A673 (cell line): ENCODE measurements around the gene SLC4A1. TPM values are rescaled to one million over a fixed set of nuclear protein-coding genes. Genes with fewer than 3 reads are reported as not detected.

Experiments used
- BruUV-seq: library from RNA; stranded (reverse); fragments of 400-500 nt; replicated peaks from 2 replicates; lab custom pipeline; 2021; lab: Mats Ljungman, UMichigan
- CTCF ChIA-PET: fragments of 300-600 bp; sonication (Branson Sonifier 250); formaldehyde crosslinking; loops from one replicate; lab custom pipeline; 2022; ENCODE audit warnings: antibody characterized with exemption; lab: Charles Lee
- POLR2A ChIA-PET: fragments of 300-600 bp; sonication (Branson Sonifier 250); formaldehyde crosslinking; loops from one replicate; lab custom pipeline; 2022; ENCODE audit warnings: antibody characterized with exemption; ENCODE audit not compliant: low non-redundant PET; lab: Charles Lee
- DNase-seq: peaks from one replicate; pipeline ENCODE4 v3.0.0-alpha.2; 2015; ENCODE audit warnings: low spot score
- H3K27ac ChIP-seq: fragments of 200-600 bp; sonication (generic); 2 replicates; pipeline ENCODE4 v1.5.1; 2016; ENCODE audit warnings: mixed run types, low read depth, mild to moderate bottlenecking, mixed read lengths, antibody characterized with exemption, low read length; ENCODE audit not compliant: poor library complexity, severe bottlenecking
- H3K27me3 ChIP-seq: fragments of 200-600 bp; sonication (generic); replicated peaks from 2 replicates; pipeline ENCODE4 v1.6.1; 2017; ENCODE audit warnings: mixed run types, low read depth, mild to moderate bottlenecking, mixed read lengths, antibody characterized with exemption, low read length; ENCODE audit not compliant: insufficient read depth, poor library complexity
- H3K36me3 ChIP-seq: fragments of 200-600 bp; sonication (generic); 2 replicates; pipeline ENCODE4 v1.6.1; 2016; ENCODE audit warnings: mixed run types, mild to moderate bottlenecking, mixed read lengths, antibody characterized with exemption, low read length; ENCODE audit not compliant: insufficient read depth, poor library complexity, severe bottlenecking
- H3K4me1 ChIP-seq: fragments of 200-600 bp; sonication (generic); 2 replicates; pipeline ENCODE4 v1.6.1; 2017; ENCODE audit warnings: mixed run types, mild to moderate bottlenecking, mixed read lengths, antibody characterized with exemption, low read length; ENCODE audit not compliant: insufficient read depth, poor library complexity, severe bottlenecking
- H3K4me3 ChIP-seq: fragments of 200-600 bp; sonication (generic); 2 replicates; pipeline ENCODE4 v1.5.1; 2016; ENCODE audit warnings: low read depth, mixed run types, mild to moderate bottlenecking, mixed read lengths, low read length; ENCODE audit not compliant: poor library complexity, severe bottlenecking
- H3K9me3 ChIP-seq: fragments of 200-600 bp; sonication (generic); 2 replicates; pipeline ENCODE4 v1.6.1; 2016; ENCODE audit warnings: mixed run types, low read depth, mild to moderate bottlenecking, mixed read lengths, antibody characterized with exemption, low read length; ENCODE audit not compliant: poor library complexity, severe bottlenecking
- EZH2 ChIP-seq: fragments of 200-600 bp; sonication (generic); IDR thresholded peaks from 2 replicates; pipeline ENCODE4 v1.6.1; 2017; ENCODE audit warnings: borderline replicate concordance, low read depth, mild to moderate bottlenecking, mixed read lengths, antibody characterized with exemption, low read length; ENCODE audit not compliant: poor library complexity, severe bottlenecking
- intact Hi-C: fragments of 100-400 bp; cut with micrococcal nuclease; formaldehyde crosslinking; loops from one replicate; pipeline ENCODE4 v1.10.0; 2022; ENCODE audit not compliant: unreplicated experiment
- total RNA-seq: library from RNA; stranded (reverse); gene quantifications from 2 replicates; pipeline ENCODE4 v1.2.3, GENCODE V29; 2021
- TF ChIP-seq, protein P1 (sequence below): fragments of 300-800, 200-600 bp; sonication (generic); conservative IDR thresholded peaks from 2 replicates; pipeline ENCODE4 v1.5.1; 2017; ENCODE audit warnings: low read depth, mild to moderate bottlenecking, antibody characterized with exemption, low read length, moderate library complexity, mixed read lengths

SLC4A1 gene
- total RNA-seq, 1 experiment from 2014 or later: not detected

DNA sequence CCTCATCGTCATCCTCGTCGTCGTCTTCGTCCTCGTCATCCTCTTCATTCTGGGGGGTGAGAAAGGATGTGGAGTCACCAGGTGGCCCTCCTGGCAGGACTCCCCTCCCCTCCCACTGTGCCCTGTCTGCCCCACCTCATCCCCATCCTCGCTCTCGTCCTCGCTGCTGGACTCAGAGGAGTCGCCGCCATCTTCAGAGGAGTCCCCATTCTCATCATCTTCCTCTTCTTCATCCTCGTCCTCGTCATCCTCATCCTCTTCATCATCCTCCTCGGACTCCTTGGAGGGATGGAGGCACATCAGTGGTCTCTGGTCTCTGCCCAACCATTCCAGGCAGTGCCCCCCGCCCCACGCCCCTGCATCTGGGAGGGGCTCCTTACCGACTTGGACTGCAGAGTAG is 60.6 kb downstream of the SLC4A1 start:
- DNase-seq: no peak
- no peaks in the 10 kb centered on the region for H3K27me3 ChIP-seq
- ChIA-PET POLR2A (no interaction called here), CTCF (no interaction called here)
- H3K36me3 ChIP-seq: peaks cover 40% of the 10 kb centered on the region
- no peak overlapping the region for H3K27ac ChIP-seq
- H3K9me3 ChIP-seq: no peaks in the 10 kb centered on the region
- no peaks in the 10 kb centered on the region for H3K4me1 ChIP-seq
- TF ChIP-seq, protein P1, sequence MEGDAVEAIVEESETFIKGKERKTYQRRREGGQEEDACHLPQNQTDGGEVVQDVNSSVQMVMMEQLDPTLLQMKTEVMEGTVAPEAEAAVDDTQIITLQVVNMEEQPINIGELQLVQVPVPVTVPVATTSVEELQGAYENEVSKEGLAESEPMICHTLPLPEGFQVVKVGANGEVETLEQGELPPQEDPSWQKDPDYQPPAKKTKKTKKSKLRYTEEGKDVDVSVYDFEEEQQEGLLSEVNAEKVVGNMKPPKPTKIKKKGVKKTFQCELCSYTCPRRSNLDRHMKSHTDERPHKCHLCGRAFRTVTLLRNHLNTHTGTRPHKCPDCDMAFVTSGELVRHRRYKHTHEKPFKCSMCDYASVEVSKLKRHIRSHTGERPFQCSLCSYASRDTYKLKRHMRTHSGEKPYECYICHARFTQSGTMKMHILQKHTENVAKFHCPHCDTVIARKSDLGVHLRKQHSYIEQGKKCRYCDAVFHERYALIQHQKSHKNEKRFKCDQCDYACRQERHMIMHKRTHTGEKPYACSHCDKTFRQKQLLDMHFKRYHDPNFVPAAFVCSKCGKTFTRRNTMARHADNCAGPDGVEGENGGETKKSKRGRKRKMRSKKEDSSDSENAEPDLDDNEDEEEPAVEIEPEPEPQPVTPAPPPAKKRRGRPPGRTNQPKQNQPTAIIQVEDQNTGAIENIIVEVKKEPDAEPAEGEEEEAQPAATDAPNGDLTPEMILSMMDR: no peak
- TF ChIP-seq EZH2: no peak
- no TSS peak for BruUV-seq
- intact Hi-C loops: no loop called here
- H3K4me3 ChIP-seq: no peak overlapping the region

DNA sequence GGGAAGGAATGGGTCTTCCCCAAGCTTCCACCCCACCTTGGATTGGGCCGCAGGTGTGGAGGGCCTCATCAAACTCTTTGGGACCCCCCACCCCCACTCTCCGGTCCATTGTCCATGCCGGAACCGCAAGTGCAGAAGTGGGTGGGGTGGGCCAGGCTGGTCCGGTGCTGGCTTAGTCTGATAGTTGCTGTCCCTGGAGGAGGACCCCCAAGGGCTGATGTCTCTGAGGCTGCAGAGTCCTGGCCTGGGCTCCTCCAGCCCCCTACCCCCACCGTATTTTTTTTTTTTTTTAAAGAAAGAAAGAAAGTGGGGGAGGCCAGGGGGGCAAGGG is 61.1 kb downstream of the SLC4A1 start:
- ChIA-PET POLR2A (no interaction called here), CTCF (no interaction called here)
- Histone ChIP-seq H3K36me3 (peaks cover 40% of the 10 kb centered on the region), H3K9me3 (no peaks in the 10 kb centered on the region), H3K27me3 (no peaks in the 10 kb centered on the region), H3K4me1 (no peaks in the 10 kb centered on the region), H3K4me3 (no peak overlapping the region), H3K27ac (no peak overlapping the region)
- DNase-seq: no peak
- BruUV-seq: no TSS peak
- intact Hi-C loops: no loop called here
- TF ChIP-seq EZH2: no peak
- TF ChIP-seq, protein P1: no peak

DNA sequence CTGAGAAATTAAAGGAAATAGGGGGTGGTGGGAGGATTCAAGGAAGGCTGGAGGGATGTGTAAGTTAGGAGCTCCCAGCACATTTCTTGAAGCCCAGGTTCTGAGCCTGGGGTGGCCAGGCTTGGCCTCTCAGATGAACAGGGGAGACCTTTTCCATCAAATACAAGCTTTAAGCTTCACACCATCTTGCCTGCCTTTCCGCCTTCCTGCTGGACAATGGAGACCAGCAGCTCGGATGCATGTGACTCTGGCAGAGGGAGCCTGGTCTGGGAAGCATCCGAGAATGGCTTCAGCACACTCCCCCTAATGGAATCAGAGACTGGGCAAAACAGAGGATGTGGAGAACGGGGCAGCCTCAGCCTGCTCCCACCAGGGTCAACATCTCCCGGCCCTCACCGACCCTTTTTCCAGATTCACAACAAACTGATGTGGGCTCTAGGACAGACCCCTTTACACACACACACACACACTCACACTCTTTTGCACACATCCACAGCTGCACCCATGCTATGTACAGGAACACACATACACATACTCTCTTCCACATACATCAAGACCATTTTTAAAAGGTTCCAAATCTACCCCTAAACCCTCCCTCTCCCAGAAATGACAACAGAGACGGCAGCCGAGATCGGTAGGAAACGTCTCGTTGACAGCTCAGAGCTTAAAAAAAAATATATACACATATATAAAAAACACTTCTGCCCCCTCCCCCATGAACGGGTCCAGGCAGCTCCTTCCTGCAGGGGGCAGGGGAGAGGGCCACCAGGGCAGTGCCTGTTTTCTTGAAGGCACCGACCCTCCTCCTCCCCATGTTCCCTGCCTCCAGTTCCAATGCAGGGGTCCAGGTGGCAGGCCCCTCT is 61.7 kb downstream of the SLC4A1 start:
- POLR2A ChIA-PET: interaction anchor here (0.7 kb wide), 1 partner anchor 114 kb away, joined by 3 read pairs; no protein-coding TSS in a partner anchor
- intact Hi-C loops: no loop called here

More for the DNA sequence above, 61.7 kb downstream of the SLC4A1 start:
- BruUV-seq: no TSS peak
- CTCF ChIA-PET: no interaction called here
- H3K4me3 ChIP-seq: no peak overlapping the region
- H3K36me3 ChIP-seq: peaks cover 40% of the 10 kb centered on the region
- no peak for TF ChIP-seq EZH2
- TF ChIP-seq, protein P1: no peak
- no peak for DNase-seq
- no peaks in the 10 kb centered on the region for H3K4me1 ChIP-seq
- no peaks in the 10 kb centered on the region for H3K9me3 ChIP-seq
- H3K27me3 ChIP-seq: no peaks in the 10 kb centered on the region
- H3K27ac ChIP-seq: no peak overlapping the region
